Right lobe of liver (tissue), 6 donors: ENCODE results near the gene IPO11. TPM values are rescaled to one million over a fixed set of nuclear protein-coding genes. Genes with fewer than 3 reads are reported as not detected.

Experiments
- ATAC-seq, 4 donors: fragments of 200-7000 bp; cut with Tn5 transposase; one replicate each; pipeline ENCODE4 v1.9.1; 2020; ENCODE audit warnings: mild to moderate bottlenecking in 4 of 4, moderate library complexity in 4 of 4
- DNase-seq, 3 donors: peaks; one replicate each; pipeline ENCODE4 v3.0.0-alpha.2; 2020
- H3K27ac ChIP-seq, 3 donors: fragments of 200-600 bp; one replicate each; pipeline ENCODE4 v1.8.0; 2022
- H3K27me3 ChIP-seq, 2 donors: fragments of 200-600 bp; one replicate each; pipeline ENCODE4 v1.8.0; 2022
- H3K36me3 ChIP-seq, 4 donors: fragments of 200-600 bp; sonication (generic) in 1 of 4; one replicate each; pipeline versions ENCODE4 v1.5.1 to v1.8.0; 2017 to 2022; ENCODE audit warnings: control low read depth in 1 of 4
- H3K4me1 ChIP-seq, 4 donors: fragments of 200-600 bp; sonication (generic) in 1 of 4; one replicate each; pipeline versions ENCODE4 v1.5.1 to v1.8.0; 2017 to 2022; ENCODE audit warnings: control low read depth in 1 of 4
- H3K4me3 ChIP-seq, 3 donors: fragments of 200-600 bp; one replicate each; pipeline ENCODE4 v1.8.0; 2022
- H3K9me3 ChIP-seq, 4 donors: fragments of 200-600 bp; sonication (generic) in 1 of 4; one replicate each; pipeline versions ENCODE4 v1.5.1 to v1.8.0; 2017 to 2022; ENCODE audit warnings: control low read depth in 1 of 4
- CTCF ChIP-seq, 4 donors: fragments of 200-600 bp in 3 of 4; fragments of 450-650 bp in 1 of 4; IDR thresholded peaks; one replicate each; pipeline versions ENCODE4 v1.5.1 to v1.8.0; 2016 to 2022; ENCODE audit warnings: antibody characterized with exemption in 4 of 4, mild to moderate bottlenecking in 2 of 4
- POLR2A ChIP-seq: fragments of 450-650 bp; IDR thresholded peaks from one replicate; pipeline ENCODE4 v1.6.1; 2017; ENCODE audit warnings: antibody characterized with exemption, mild to moderate bottlenecking
- WGBS: methylation state at CpG from one replicate; pipeline ENCODE4 v1.1.6; 2018; ENCODE audit warnings: low coverage, low lambda C conversion rate; ENCODE audit not compliant: insufficient coverage; ENCODE audit errors: missing lambda C conversion rate; 5-methylcytosine and 5-hydroxymethylcytosine counted together
- intact Hi-C, 2 donors: fragments of 100-400 bp; cut with DNase I; formaldehyde crosslinking; loops; one replicate each; pipeline versions ENCODE4 v1.11.2 to v1.14.1; 2022
- long read RNA-seq: library from polyadenylated mRNA; unstranded; transcript quantifications from one replicate; pipeline ENCODE4 v2.0.0, GENCODE V29; 2019
- total RNA-seq, 6 experiments: library from RNA; depleted of rRNA in 2 of 6; stranded (reverse); fragments of >200 nt in 2 of 6; fragmentation: NEBNext Ultra II Directional in 3 of 6; extraction: Animal tissue kit (Norgen Biotek cat#: 25700) in 3 of 6; gene quantifications; one replicate each; pipeline versions ENCODE4 v1.1.0 to v1.2.4, GENCODE V29; 2016 to 2023
- donor health status: DM: no; HTN: yes; CAD: no.
- donor health status: DM: no; HTN: no; CAD: no.
- donor health status: DM: no; HTN: no; CAD: no.
- donor health status: DM: no; HTN: yes; CAD: no.
- donor health status: DM: no; HTN: yes; CAD: no.

Gene IPO11
- 10 to 100 TPM in 4 of 6 experiments, 1 to 10 TPM in 2; 8.3 to 15.7 (median 13.6) TPM for total RNA-seq
- long read RNA-seq, partial matches to known transcripts, result 1 of 2 reads
- long read RNA-seq, other reads (novel, unspliced or antisense), result 1 of 2 reads

GRCh38 chr5:62412549-62413329, at the start of gene IPO11:
IPO11 (plus strand) TSS chr5:62412763; CDS start chr5:62437280, 24,517 bp downstream.
- under 1% methylated on average over 62 of the region's 66 CpGs for WGBS

DNA sequence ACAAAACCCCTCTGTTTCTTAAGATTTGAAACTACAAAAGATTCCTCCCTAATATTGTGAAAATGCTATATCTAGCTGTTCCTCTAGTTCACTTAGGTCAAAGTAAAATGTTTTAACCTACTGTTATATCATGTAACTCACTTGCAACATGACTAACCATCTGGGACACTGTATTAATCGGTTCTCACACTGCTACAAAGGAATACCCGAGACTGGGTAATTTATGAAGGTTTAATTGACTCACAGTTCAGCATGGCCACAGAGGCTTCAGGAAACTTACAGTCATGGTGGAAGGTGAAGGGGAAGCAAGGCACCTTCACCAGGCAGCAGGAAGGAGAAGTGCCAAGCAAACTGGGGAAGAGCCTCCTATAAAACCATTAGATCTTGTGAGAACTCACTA, 43.5 kb upstream of the IPO11 start:
- no peaks in the 10 kb centered on the region for H3K27me3 ChIP-seq
- TF ChIP-seq POLR2A (no peak), CTCF (IDR thresholded peaks at IDR 0.05) (no peak)
- no peak for DNase-seq
- H3K36me3 ChIP-seq, result peaks cover 0 to 2% (median 0%) of the 10 kb centered on the region in 4 donors
- peaks cover 0 to 2% (median 0%) of the 10 kb centered on the region in 4 donors for H3K9me3 ChIP-seq
- 100% methylated on average over 2 of the region's 2 CpGs for whole genome bisulfite sequencing
- H3K4me3 ChIP-seq, result no peak overlapping the region
- no peak overlapping the region for H3K27ac ChIP-seq
- H3K4me1 ChIP-seq, result no peaks in the 10 kb centered on the region
- intact Hi-C loops, result no loop called here
- ATAC-seq, result no peak

More at GRCh38 chr5:62412549-62413329, at the start of gene IPO11:
- H3K4me1 ChIP-seq, result peaks cover 0 to 10% (median 6%) of the 10 kb centered on the region in 4 donors
- intact Hi-C loops, result no loop called here
- H3K27me3 ChIP-seq, result no peaks in the 10 kb centered on the region
- DNase-seq (peak; percentile 97 to 99 (median 98)), ATAC-seq (peak; percentile 98 to 100 (median 99))
- no peaks in the 10 kb centered on the region for H3K9me3 ChIP-seq
- H3K36me3 ChIP-seq, result no peaks in the 10 kb centered on the region
- peak within 1 kb of the TSS in 2 of 3 donors; percentile 16 to 48 for H3K27ac ChIP-seq
- H3K4me3 ChIP-seq, result peak within 1 kb of the TSS; percentile 97 to 99 (median 98)
- TF ChIP-seq CTCF (IDR thresholded peaks at IDR 0.05), result no peak
- no peak for TF ChIP-seq POLR2A

GRCh38 chr5:62371409-62371808, 41.2 kb upstream of the IPO11 start:
- no peak overlapping the region for H3K4me3 ChIP-seq
- no peaks in the 10 kb centered on the region for H3K4me1 ChIP-seq
- no peaks in the 10 kb centered on the region for H3K27me3 ChIP-seq
- no peak for TF ChIP-seq POLR2A
- no peak for TF ChIP-seq CTCF (IDR thresholded peaks at IDR 0.05)
- no peak for DNase-seq
- no peaks in the 10 kb centered on the region for H3K9me3 ChIP-seq
- intact Hi-C loops, result no loop called here
- ATAC-seq, result no peak
- no peak overlapping the region for H3K27ac ChIP-seq
- H3K36me3 ChIP-seq, result peaks cover 0 to 10% (median 0%) of the 10 kb centered on the region in 4 donors

GRCh38 chr5:62372600-62372999, 40.0 kb upstream of the IPO11 start:
- no peaks in the 10 kb centered on the region for H3K4me1 ChIP-seq
- intact Hi-C loops, result no loop called here
- no peak for ATAC-seq
- H3K4me3 ChIP-seq, result no peak overlapping the region
- DNase-seq, result no peak
- no peak overlapping the region for H3K27ac ChIP-seq
- H3K36me3 ChIP-seq, result peaks cover 0 to 10% (median 0%) of the 10 kb centered on the region in 4 donors
- TF ChIP-seq CTCF (IDR thresholded peaks at IDR 0.05), result no peak
- no peak for TF ChIP-seq POLR2A
- 95% methylated on average over 3 of the region's 3 CpGs for whole genome bisulfite sequencing
- no peaks in the 10 kb centered on the region for H3K27me3 ChIP-seq
- H3K9me3 ChIP-seq, result no peaks in the 10 kb centered on the region
